HFFc6 (cell line): ENCODE measurements around the gene KCNIP4. TPM values are rescaled to one million over a fixed set of nuclear protein-coding genes. Genes with fewer than 3 reads are reported as not detected.

Source experiments
- DNase-seq: peaks from one replicate; pipeline ENCODE4 v3.0.0-alpha.2; 2018
- H3K27ac Mint-ChIP-seq: 2 replicates; pipeline ENCODE4 v1.8.0; 2020; ENCODE audit warnings: mild to moderate bottlenecking, mixed read lengths
- H3K27me3 Mint-ChIP-seq: 2 replicates; pipeline ENCODE4 v1.8.0; 2021; ENCODE audit warnings: mild to moderate bottlenecking, moderate library complexity, mixed read lengths; ENCODE audit not compliant: insufficient read depth
- H3K36me3 Mint-ChIP-seq: 2 replicates; pipeline ENCODE4 v1.8.0; 2021; ENCODE audit warnings: low read depth, mixed read lengths
- H3K4me1 Mint-ChIP-seq: 2 replicates; pipeline ENCODE4 v1.8.0; 2020; ENCODE audit warnings: low read depth, mixed read lengths
- H3K4me3 Mint-ChIP-seq: 2 replicates; pipeline ENCODE4 v1.8.0; 2020; ENCODE audit warnings: mild to moderate bottlenecking, moderate library complexity, mixed read lengths
- H3K9me3 Mint-ChIP-seq: 2 replicates; pipeline ENCODE4 v1.8.0; 2020; ENCODE audit warnings: mild to moderate bottlenecking, mixed read lengths
- total RNA-seq, 6 experiments: library from RNA; stranded (reverse); fragmentation: NEBNext Ultra II Directional; extraction: Animal tissue kit (Norgen Biotek cat#: 25700); gene quantifications; 2 replicates in 1 of 6; 3 replicates in 5 of 6; pipeline ENCODE4 v1.2.3, GENCODE V29; 2021
- TF ChIP-seq, protein P1 (sequence below): fragments of 200-600 bp; sonication (generic); IDR thresholded peaks from 2 replicates; pipeline ENCODE4 v1.5.0; 2021; ENCODE audit warnings: antibody characterized with exemption, mild to moderate bottlenecking

The KCNIP4 gene
- total RNA-seq, 6 experiments from 2014 or later: not detected

DNA sequence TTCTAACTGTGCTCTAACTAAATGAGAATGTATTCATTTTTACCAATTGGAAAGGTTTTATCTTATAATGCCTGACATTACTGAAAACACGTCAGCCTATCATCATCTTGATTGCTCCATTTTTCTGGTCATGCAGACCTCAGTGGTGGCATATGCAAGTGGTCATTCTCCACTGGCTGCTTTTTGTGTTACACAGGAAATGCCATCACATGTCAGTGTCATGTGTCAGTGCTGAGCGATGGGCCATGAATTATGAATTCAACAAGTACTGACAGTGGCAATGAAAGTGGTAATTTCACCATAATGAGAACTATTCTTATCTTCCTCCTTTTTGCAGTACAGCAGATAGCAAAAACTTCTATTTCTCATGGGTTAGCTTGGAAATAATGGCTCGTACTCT is 1057.8 kb downstream of the KCNIP4 start:
- no peaks in the 10 kb centered on the region for H3K9me3 Mint-ChIP-seq
- H3K27me3 Mint-ChIP-seq: no peaks in the 10 kb centered on the region; the same call in 1 of the 2 replicates
- DNase-seq: peak; percentile 2
- TF ChIP-seq, protein P1, sequence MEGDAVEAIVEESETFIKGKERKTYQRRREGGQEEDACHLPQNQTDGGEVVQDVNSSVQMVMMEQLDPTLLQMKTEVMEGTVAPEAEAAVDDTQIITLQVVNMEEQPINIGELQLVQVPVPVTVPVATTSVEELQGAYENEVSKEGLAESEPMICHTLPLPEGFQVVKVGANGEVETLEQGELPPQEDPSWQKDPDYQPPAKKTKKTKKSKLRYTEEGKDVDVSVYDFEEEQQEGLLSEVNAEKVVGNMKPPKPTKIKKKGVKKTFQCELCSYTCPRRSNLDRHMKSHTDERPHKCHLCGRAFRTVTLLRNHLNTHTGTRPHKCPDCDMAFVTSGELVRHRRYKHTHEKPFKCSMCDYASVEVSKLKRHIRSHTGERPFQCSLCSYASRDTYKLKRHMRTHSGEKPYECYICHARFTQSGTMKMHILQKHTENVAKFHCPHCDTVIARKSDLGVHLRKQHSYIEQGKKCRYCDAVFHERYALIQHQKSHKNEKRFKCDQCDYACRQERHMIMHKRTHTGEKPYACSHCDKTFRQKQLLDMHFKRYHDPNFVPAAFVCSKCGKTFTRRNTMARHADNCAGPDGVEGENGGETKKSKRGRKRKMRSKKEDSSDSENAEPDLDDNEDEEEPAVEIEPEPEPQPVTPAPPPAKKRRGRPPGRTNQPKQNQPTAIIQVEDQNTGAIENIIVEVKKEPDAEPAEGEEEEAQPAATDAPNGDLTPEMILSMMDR: no peak
- no peak overlapping the region for H3K4me3 Mint-ChIP-seq
- H3K4me1 Mint-ChIP-seq: peaks cover 12% of the 10 kb centered on the region; the same call in 1 of the 2 replicates
- no peak overlapping the region for H3K27ac Mint-ChIP-seq
- no peaks in the 10 kb centered on the region for H3K36me3 Mint-ChIP-seq

DNA sequence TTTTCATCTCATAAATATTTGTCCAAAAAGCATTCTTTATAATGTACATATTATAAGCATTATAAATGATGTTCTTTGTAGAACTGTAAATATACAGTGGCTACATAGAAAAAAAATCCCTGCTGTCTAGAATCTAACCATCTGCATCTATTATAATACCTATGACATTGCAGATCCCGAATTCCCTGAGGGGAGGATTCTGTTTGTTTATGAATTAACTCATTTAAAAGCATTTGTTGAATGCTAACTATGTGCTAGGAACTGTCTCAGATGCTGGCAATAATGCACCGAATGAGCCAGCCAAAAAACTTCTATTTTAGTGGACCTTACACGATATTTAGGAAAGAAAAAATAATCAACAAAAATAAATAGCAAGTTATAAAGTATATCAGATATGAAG is 1058.7 kb downstream of the KCNIP4 start:
- peaks cover 12% of the 10 kb centered on the region; the same call in 1 of the 2 replicates for H3K4me1 Mint-ChIP-seq
- peak; percentile 7 for DNase-seq
- no peak overlapping the region for H3K27ac Mint-ChIP-seq
- no peaks in the 10 kb centered on the region for H3K36me3 Mint-ChIP-seq
- no peaks in the 10 kb centered on the region; the same call in 1 of the 2 replicates for H3K9me3 Mint-ChIP-seq
- no peak overlapping the region for H3K4me3 Mint-ChIP-seq
- peaks cover 2% of the 10 kb centered on the region for H3K27me3 Mint-ChIP-seq
- TF ChIP-seq, protein P1: no peak

DNA sequence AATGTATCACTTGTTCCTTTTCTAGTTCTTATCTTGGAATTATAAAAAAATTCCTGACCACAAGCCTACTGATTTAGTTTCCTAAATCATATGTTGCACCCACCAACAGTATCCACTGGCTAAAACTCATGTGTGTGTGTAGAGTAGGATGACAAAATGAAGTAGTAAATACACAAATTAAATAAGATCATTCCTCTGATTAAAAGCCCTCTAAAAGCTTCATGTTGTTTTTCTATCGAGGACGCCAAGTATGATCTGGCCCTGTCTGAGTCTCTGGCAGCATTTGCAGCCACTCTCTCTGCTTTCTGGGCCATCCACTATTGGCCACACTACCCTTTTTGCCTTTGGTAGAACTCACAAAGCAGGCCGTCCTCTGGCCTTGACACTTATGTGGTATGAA is 1064.9 kb downstream of the KCNIP4 start:
- DNase-seq: no peak
- no peaks in the 10 kb centered on the region; the same call in 1 of the 2 replicates for H3K9me3 Mint-ChIP-seq
- no peak overlapping the region for H3K27ac Mint-ChIP-seq
- H3K36me3 Mint-ChIP-seq: no peaks in the 10 kb centered on the region
- TF ChIP-seq, protein P1: no peak
- peaks cover 4% of the 10 kb centered on the region; the same call in 1 of the 2 replicates for H3K27me3 Mint-ChIP-seq
- H3K4me3 Mint-ChIP-seq: no peak overlapping the region
- peaks cover 5% of the 10 kb centered on the region; the same call in 1 of the 2 replicates for H3K4me1 Mint-ChIP-seq

DNA sequence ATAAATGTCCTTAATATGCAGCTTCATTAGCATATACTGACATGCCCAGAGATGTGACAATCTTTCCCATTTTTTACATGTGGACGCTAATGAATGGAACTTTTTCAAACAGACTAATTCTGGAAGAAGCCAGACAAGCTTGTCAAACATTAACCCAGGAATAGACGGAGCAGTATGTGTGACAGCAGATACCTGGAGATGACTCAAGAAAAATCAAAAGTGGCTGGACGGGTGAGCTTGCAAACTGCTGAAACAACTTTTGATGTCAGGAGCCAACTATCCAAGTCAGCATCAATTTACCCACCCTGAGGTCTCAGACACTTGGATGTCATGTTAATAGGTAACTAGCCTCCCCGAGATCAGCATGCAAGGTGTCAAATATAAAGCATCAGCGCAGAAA is 1065.3 kb downstream of the KCNIP4 start:
- no peaks in the 10 kb centered on the region; the same call in 1 of the 2 replicates for H3K9me3 Mint-ChIP-seq
- peaks cover 4% of the 10 kb centered on the region; the same call in 1 of the 2 replicates for H3K27me3 Mint-ChIP-seq
- H3K4me3 Mint-ChIP-seq: no peak overlapping the region
- peaks cover 5% of the 10 kb centered on the region; the same call in 1 of the 2 replicates for H3K4me1 Mint-ChIP-seq
- DNase-seq: no peak
- H3K27ac Mint-ChIP-seq: no peak overlapping the region
- H3K36me3 Mint-ChIP-seq: no peaks in the 10 kb centered on the region
- TF ChIP-seq, protein P1: no peak

DNA sequence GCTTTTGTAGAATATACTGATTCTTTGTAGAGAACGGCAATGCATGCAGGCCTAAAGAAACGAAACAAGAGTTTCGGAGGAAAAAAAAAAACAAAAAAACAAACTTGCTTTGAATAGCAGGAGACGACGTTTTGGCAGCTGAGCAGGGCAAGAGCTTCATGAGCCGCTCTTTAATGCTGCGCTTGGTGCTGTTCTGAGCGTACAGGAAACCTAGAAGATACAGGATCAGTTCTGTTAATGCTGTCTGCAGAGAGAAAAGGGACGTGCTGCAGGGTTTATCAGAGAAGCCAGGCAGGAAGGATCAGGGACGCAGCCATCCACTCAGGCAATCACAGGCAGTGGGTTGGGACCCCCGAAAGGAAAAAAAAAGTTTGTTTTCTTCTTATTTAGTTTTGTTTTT is 1066.1 kb downstream of the KCNIP4 start:
- no peak for DNase-seq
- peaks cover 4% of the 10 kb centered on the region; the same call in 1 of the 2 replicates for H3K27me3 Mint-ChIP-seq
- H3K4me1 Mint-ChIP-seq: peaks cover 5% of the 10 kb centered on the region; the same call in 1 of the 2 replicates
- H3K9me3 Mint-ChIP-seq: no peaks in the 10 kb centered on the region; the same call in 1 of the 2 replicates
- no peaks in the 10 kb centered on the region for H3K36me3 Mint-ChIP-seq
- TF ChIP-seq, protein P1: no peak
- H3K27ac Mint-ChIP-seq: no peak overlapping the region
- H3K4me3 Mint-ChIP-seq: 0 out of 2 replicates have a peak overlapping the region, but pooled peaks have one; percentile 31
